ENCODE results near the gene GP9. TPM values are rescaled to one million over a fixed set of nuclear protein-coding genes. Genes with fewer than 3 reads are reported as not detected.

GP9 gene
- total and polyA plus RNA-seq, 9 of the 15 experiments (the other 6 are each of a cell fraction or from before 2014, with no cell fraction given) = not detected

DNA sequence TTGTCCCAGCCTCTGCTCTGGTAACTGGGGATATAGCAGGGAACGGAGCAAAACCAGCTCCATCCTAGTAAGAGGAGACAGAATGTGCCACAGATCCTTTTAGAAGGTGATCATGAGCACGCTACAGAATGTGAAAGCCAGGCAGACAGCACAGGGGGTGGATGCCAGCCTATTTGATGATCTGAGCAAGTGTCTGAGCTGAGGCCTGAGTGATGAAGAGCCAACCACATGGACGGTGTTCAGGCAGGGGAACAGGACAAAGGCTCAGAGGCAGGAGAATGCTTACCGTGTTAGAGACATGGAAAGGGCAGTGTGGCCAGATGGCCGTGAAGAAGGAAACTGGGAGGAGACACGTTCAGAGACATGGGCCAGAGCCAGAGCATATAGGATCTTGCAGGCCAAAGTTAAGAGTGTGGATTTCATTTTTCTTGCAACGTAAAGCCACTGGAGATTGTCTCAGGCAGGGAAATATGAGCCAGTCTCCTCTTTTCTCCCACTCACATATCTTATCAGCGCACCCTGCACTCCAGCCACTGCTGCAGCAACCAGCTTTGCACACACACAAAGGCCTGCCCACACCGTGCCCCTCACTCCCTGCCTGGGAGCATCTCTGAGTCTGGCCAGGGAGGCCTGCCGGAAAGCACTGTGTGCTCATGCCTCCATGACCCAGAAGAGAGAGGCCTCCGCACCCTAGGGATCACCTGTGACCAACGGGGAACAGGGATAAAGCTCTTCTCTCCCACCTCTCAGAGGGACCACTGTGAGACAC, 41.0 kb downstream of the GP9 start:
- BruUV-seq (replicated peaks) = no TSS peak
- 0 out of 2 replicates have a peak, but pooled peaks cover 3% of the 10 kb centered on the region for H4K20me1 ChIP-seq (replicated peaks; ENCODE audit: control insufficient read depth, insufficient read depth, low read length)
- ATAC-seq (peak; percentile 53), DNase-seq (ENCODE audit: extremely low read depth in 1 of 4, low spot score in 3 of 4) (no peak), FAIRE-seq (peak; percentile 52)
- TF ChIP-seq TCF3 (CRISPR knock-in tag; IDR thresholded peaks at IDR 0.05) (peak; percentile 46; the same call in 1 of the 2 replicates), ZNF384 (IDR thresholded peaks at IDR 0.05; ENCODE audit: low read depth, low read length) (no peak), DPF2 (IDR thresholded peaks at IDR 0.05) (0 out of 2 replicates have a peak, but pooled peaks have one; percentile 16), TAF15 (IDR thresholded peaks at IDR 0.05; ENCODE audit: low read depth, low read length) (no peak), CBFA2T3 (IDR thresholded peaks at IDR 0.05) (0 out of 2 replicates have a peak, but pooled peaks have one; percentile 41)
- ChIA-PET POLR2A (interaction anchor here (0.6 to 1.3 kb wide), 5 partner anchors 15 to 48 kb away, joined by 3 to 4 read pairs (median 3); no protein-coding TSS in a partner anchor), CTCF (ENCODE audit: low intra/inter-chr PET ratio) (no interaction called here)
- no peaks in the 10 kb centered on the region for H3K79me2 ChIP-seq (ENCODE audit: control insufficient read depth, insufficient read depth, low read length)
- no peaks in the 10 kb centered on the region for H3K9me1 ChIP-seq (ENCODE audit: control insufficient read depth, insufficient read depth, low read length)
- H3K27ac ChIP-seq (ENCODE audit: extremely low read depth, low read depth, low read length) = no peak overlapping the region; the same call in 2 of the 3 replicates
- 42% methylated on average over 12 of the region's 12 CpGs for WGBS (ENCODE audit: insufficient coverage, low coverage, missing lambda C conversion rate)
- H3K4me1 ChIP-seq (replicated peaks in 1 of 2; ENCODE audit: control insufficient read depth in 2 of 2, insufficient read depth in 2 of 2, low read length in 2 of 2) = peaks cover 9 to 19% of the 10 kb centered on the region in 2 experiments; a peak in 4 of 5 replicates
- in situ Hi-C loops (cut with MboI) = no loop called here
- peak overlapping the region; percentile 22; the same call in 1 of the 2 replicates for H2AFZ ChIP-seq (ENCODE audit: low read depth, low read length)
- peak overlapping the region; percentile 25; the same call in 1 of the 2 replicates for H3K4me2 ChIP-seq (ENCODE audit: insufficient read depth, low read length)
- no peak overlapping the region for H3K4me3 ChIP-seq
- H3K9ac ChIP-seq (ENCODE audit: insufficient read depth in 1 of 2, low read depth in 2 of 2, low read length in 2 of 2) = peak overlapping the region in 1 of 2 experiments; percentile 37; a peak in 1 of 4 replicates
- intact Hi-C loops (cut with micrococcal nuclease) = no loop called here
- H3K36me3 ChIP-seq (ENCODE audit: control insufficient read depth, insufficient read depth, low read length) = no peaks in the 10 kb centered on the region
- no peaks in the 10 kb centered on the region for H3K27me3 ChIP-seq (ENCODE audit: control insufficient read depth in 2 of 2, insufficient read depth in 2 of 2, low read length in 2 of 2)
- no peaks in the 10 kb centered on the region for H3K9me3 ChIP-seq (replicated peaks; ENCODE audit: control insufficient read depth, insufficient read depth, low read depth, low read length)
